ENCODE data around the gene OSBPL10.

GRCh38 chr3:31775383-31775782 is 205.7 kb downstream of the OSBPL10 start:
- TF ChIP-seq MAX (IDR thresholded peaks at IDR 0.05) (no peak), POLR2A (IDR thresholded peaks at IDR 0.05; ENCODE audit: low read length) (no peak), KDM1A (IDR thresholded peaks at IDR 0.05; ENCODE audit: low read depth) (no peak), EHMT2 (IDR thresholded peaks at IDR 0.05; ENCODE audit: low read depth) (no peak), EP300 (IDR thresholded peaks at IDR 0.05) (no peak), RAD21 (conservative IDR thresholded peaks at IDR 0.05 in 1 of 2, IDR thresholded peaks at IDR 0.05 in 1 of 2) (no peak), PHF8 (IDR thresholded peaks at IDR 0.05; ENCODE audit: borderline replicate concordance, low read depth) (no peak), MYC (IDR thresholded peaks at IDR 0.05; ENCODE audit: borderline replicate concordance, low read length) (no peak), TFCP2L1 (CRISPR knock-in tag; IDR thresholded peaks at IDR 0.05) (no peak), HMGXB4 (CRISPR knock-in tag; IDR thresholded peaks at IDR 0.05; ENCODE audit: borderline replicate concordance) (no peak), RCOR1 (IDR thresholded peaks at IDR 0.05; ENCODE audit: low read depth, low read length) (no peak)
- TF ChIP-seq, protein P1, sequence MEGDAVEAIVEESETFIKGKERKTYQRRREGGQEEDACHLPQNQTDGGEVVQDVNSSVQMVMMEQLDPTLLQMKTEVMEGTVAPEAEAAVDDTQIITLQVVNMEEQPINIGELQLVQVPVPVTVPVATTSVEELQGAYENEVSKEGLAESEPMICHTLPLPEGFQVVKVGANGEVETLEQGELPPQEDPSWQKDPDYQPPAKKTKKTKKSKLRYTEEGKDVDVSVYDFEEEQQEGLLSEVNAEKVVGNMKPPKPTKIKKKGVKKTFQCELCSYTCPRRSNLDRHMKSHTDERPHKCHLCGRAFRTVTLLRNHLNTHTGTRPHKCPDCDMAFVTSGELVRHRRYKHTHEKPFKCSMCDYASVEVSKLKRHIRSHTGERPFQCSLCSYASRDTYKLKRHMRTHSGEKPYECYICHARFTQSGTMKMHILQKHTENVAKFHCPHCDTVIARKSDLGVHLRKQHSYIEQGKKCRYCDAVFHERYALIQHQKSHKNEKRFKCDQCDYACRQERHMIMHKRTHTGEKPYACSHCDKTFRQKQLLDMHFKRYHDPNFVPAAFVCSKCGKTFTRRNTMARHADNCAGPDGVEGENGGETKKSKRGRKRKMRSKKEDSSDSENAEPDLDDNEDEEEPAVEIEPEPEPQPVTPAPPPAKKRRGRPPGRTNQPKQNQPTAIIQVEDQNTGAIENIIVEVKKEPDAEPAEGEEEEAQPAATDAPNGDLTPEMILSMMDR (IDR thresholded peaks at IDR 0.05) = no peak
- TF ChIP-seq, protein P2, sequence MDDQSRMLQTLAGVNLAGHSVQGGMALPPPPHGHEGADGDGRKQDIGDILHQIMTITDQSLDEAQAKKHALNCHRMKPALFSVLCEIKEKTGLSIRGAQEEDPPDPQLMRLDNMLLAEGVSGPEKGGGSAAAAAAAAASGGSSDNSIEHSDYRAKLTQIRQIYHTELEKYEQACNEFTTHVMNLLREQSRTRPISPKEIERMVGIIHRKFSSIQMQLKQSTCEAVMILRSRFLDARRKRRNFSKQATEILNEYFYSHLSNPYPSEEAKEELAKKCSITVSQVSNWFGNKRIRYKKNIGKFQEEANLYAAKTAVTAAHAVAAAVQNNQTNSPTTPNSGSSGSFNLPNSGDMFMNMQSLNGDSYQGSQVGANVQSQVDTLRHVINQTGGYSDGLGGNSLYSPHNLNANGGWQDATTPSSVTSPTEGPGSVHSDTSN (IDR thresholded peaks at IDR 0.05) = no peak
- TF ChIP-seq, protein P3, sequence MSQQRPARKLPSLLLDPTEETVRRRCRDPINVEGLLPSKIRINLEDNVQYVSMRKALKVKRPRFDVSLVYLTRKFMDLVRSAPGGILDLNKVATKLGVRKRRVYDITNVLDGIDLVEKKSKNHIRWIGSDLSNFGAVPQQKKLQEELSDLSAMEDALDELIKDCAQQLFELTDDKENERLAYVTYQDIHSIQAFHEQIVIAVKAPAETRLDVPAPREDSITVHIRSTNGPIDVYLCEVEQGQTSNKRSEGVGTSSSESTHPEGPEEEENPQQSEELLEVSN (IDR thresholded peaks at IDR 0.05; ENCODE audit: borderline replicate concordance, low read depth) = no peak

All from A549 (cell line).